GM12891 (cell line): ENCODE measurements around the gene SCARB1.

Experiments
- PAX5 ChIP-seq: IDR thresholded peaks from 2 replicates; pipeline ENCODE4 v1.6.1; 2011; ENCODE audit warnings: low read length, moderate library complexity, mild to moderate bottlenecking; ENCODE audit not compliant: insufficient read depth, severe bottlenecking
- TAF1 ChIP-seq: IDR thresholded peaks from 2 replicates; pipeline ENCODE4 v1.6.1; 2011; ENCODE audit warnings: low read depth, low read length, control low read depth

- TF ChIP-seq PAX5 (no peak), TAF1 (no peak)
Measured at GRCh38 chr12:124888260-124888659, 24.6 kb upstream of the SCARB1 start.
